Subcutaneous adipose tissue (tissue), 4 donors: ENCODE results near the gene CTTNBP2NL. TPM values are rescaled to one million over a fixed set of nuclear protein-coding genes. Genes with fewer than 3 reads are reported as not detected.

ENCODE experiments used
- total RNA-seq, 4 donors: library from RNA; depleted of rRNA; stranded (reverse); fragments of >200 nt; gene quantifications; one replicate each; pipeline ENCODE4 v1.1.0, GENCODE V29; 2016
- TF ChIP-seq, protein P1 (sequence below): fragments of 450-650 bp; IDR thresholded peaks from one replicate; pipeline ENCODE4 v1.5.1; 2016; ENCODE audit warnings: low read depth, mild to moderate bottlenecking, control low read depth, antibody characterized with exemption, moderate library complexity

The CTTNBP2NL gene
- total RNA-seq, 4 donors from 2014 or later: 27.1 to 72.7 (median 31.6) TPM

- TF ChIP-seq, protein P1, sequence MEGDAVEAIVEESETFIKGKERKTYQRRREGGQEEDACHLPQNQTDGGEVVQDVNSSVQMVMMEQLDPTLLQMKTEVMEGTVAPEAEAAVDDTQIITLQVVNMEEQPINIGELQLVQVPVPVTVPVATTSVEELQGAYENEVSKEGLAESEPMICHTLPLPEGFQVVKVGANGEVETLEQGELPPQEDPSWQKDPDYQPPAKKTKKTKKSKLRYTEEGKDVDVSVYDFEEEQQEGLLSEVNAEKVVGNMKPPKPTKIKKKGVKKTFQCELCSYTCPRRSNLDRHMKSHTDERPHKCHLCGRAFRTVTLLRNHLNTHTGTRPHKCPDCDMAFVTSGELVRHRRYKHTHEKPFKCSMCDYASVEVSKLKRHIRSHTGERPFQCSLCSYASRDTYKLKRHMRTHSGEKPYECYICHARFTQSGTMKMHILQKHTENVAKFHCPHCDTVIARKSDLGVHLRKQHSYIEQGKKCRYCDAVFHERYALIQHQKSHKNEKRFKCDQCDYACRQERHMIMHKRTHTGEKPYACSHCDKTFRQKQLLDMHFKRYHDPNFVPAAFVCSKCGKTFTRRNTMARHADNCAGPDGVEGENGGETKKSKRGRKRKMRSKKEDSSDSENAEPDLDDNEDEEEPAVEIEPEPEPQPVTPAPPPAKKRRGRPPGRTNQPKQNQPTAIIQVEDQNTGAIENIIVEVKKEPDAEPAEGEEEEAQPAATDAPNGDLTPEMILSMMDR: no peak
Observed at GRCh38 chr1:112359961-112360767, 35.9 kb upstream of the CTTNBP2NL start.

DNA sequence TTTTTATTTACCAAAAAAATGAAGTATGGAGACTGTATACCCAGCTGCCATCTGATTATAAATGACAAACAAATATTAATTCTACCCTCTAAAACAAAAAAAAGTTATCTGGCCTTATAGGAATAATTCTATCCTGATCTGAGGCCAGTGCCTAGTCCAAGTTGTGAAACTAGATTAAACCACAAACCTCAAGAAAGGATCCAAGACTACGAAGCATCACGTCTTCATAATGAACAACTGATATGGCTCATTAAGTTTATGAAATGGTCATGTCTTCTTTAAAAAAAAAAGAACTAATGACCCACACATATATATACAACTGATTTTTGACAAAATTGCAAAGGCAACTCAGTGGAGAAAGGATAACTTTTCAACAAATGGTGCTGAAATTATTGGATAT, 32.4 kb upstream of the CTTNBP2NL start:
- TF ChIP-seq, protein P1: no peak

DNA sequence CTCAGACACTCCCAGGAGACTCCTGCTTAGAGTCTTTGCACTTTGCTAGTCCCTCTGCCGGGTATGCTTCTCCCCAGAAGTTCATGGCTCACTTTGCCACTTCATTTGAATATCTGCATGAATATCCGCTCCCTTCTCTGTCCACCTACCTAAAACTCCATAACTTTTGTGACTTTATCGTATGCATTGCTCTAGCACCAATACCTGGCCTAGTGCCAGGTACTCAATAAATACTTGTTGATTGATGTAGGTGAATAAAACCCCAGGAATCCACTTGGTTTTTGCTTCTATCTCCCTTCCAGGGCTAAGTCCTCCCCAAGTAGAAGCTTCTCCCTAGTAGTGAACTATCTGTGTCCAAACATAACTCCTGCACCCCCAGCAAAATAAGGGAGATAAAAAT, 27.8 kb upstream of the CTTNBP2NL start:
- TF ChIP-seq, protein P1: no peak

GRCh38 chr1:112369392-112370285, 26.4 kb upstream of the CTTNBP2NL start:
- TF ChIP-seq, protein P1: no peak

DNA sequence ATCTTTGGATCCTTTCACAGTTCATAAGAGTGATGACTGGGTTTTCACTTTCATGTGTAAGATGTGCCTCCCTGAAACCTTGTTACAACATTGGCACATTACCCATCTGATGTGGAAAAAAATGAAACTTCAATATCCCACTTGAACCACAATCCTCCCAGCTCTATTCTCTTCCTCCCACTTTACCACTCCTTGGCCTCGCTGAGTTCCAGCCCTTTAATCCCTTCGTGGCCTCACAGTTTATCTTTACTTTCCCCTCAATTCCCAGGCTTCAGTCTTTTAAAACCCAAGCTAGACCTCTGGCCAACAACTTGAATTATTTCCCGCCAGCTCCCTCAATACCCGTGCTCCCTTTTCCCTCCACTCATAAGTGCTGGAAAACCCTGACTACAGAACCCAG, 25.0 kb upstream of the CTTNBP2NL start:
- TF ChIP-seq, protein P1: no peak

DNA sequence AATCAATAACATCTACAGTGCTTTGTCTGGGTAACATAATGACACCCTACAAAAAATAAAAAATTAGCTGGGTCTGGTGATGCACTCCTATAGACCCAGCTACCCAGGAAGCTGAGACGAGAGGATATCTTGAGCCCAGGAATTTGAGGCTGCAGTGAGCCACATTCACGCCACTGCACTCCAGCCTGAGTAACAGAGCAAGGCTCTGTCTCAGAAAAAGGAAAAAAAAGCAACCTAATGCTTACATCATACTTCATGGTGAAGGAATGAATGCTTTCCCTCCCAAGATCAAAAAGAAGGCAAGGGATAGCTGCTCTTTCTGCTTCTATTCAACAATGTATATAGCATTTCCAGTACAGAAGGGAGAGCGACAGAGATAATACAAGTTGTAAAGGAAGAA, 24.2 kb upstream of the CTTNBP2NL start:
- TF ChIP-seq, protein P1: no peak

GRCh38 chr1:112373806-112374205, 22.2 kb upstream of the CTTNBP2NL start:
- TF ChIP-seq, protein P1: no peak
